Calu3 (cell line): Measurements from ENCODE around the gene SRSF10. TPM values are rescaled to one million over a fixed set of nuclear protein-coding genes. Genes with fewer than 3 reads are reported as not detected.

Experiments used
- BruUV-seq: library from RNA; stranded (reverse); fragments of 400-500 nt; replicated peaks from 2 replicates; lab custom pipeline; 2021; lab: Mats Ljungman, UMichigan
- CTCF ChIA-PET: fragments of 300-600 bp; sonication (Branson Sonifier 250); formaldehyde crosslinking; loops from one replicate; lab custom pipeline; 2022; ENCODE audit warnings: antibody characterized with exemption; lab: Charles Lee
- DNase-seq: peaks from one replicate; pipeline ENCODE4 v3.0.0; 2022
- H3K27ac Mint-ChIP-seq: one replicate; pipeline ENCODE4 v1.8.0; 2022; ENCODE audit warnings: mixed read lengths; ENCODE audit not compliant: unreplicated experiment
- H3K27me3 Mint-ChIP-seq: one replicate; pipeline ENCODE4 v1.8.0; 2022; ENCODE audit warnings: mixed read lengths; ENCODE audit not compliant: unreplicated experiment
- H3K36me3 Mint-ChIP-seq: one replicate; pipeline ENCODE4 v1.8.0; 2022; ENCODE audit warnings: mild to moderate bottlenecking, moderate library complexity, mixed read lengths; ENCODE audit not compliant: insufficient read depth, unreplicated experiment
- H3K4me1 Mint-ChIP-seq: one replicate; pipeline ENCODE4 v1.8.0; 2022; ENCODE audit warnings: mild to moderate bottlenecking, low read depth, mixed read lengths; ENCODE audit not compliant: unreplicated experiment
- H3K4me3 Mint-ChIP-seq: one replicate; pipeline ENCODE4 v1.8.0; 2022; ENCODE audit warnings: mild to moderate bottlenecking, low read depth, moderate library complexity, mixed read lengths; ENCODE audit not compliant: unreplicated experiment
- H3K9me3 Mint-ChIP-seq: one replicate; pipeline ENCODE4 v1.8.0; 2022; ENCODE audit warnings: low read depth, mixed read lengths; ENCODE audit not compliant: unreplicated experiment
- CTCF ChIP-seq: fragments of 200-600 bp; IDR thresholded peaks from one replicate; pipeline ENCODE4 v1.8.0; 2022; ENCODE audit warnings: antibody characterized with exemption; ENCODE audit not compliant: unreplicated experiment
- intact Hi-C: fragments of 100-400 bp; cut with micrococcal nuclease; formaldehyde crosslinking; loops from one replicate; pipeline ENCODE4 v1.10.0; 2022; ENCODE audit not compliant: unreplicated experiment
- total RNA-seq: library from RNA; stranded (reverse); gene quantifications from 2 replicates; pipeline ENCODE4 v1.2.3, GENCODE V29; 2022

The SRSF10 gene
- total RNA-seq, 1 experiment from 2014 or later = 121 TPM

GRCh38 chr1:23930861-23931490, 49.2 kb downstream of the SRSF10 start:
- H3K9me3 Mint-ChIP-seq = no peaks in the 10 kb centered on the region
- no peaks in the 10 kb centered on the region for H3K4me1 Mint-ChIP-seq
- CTCF ChIA-PET = no interaction called here
- H3K27ac Mint-ChIP-seq = no peak overlapping the region
- no peak overlapping the region for H3K4me3 Mint-ChIP-seq
- no peak for DNase-seq
- TF ChIP-seq CTCF = no peak
- no peaks in the 10 kb centered on the region for H3K27me3 Mint-ChIP-seq
- BruUV-seq = no TSS peak
- H3K36me3 Mint-ChIP-seq = no peaks in the 10 kb centered on the region
- intact Hi-C loops = no loop called here

GRCh38 chr1:23930270-23930669, 49.9 kb downstream of the SRSF10 start:
- Mint-ChIP-seq H3K27me3 (no peaks in the 10 kb centered on the region), H3K9me3 (no peaks in the 10 kb centered on the region), H3K4me3 (no peak overlapping the region), H3K4me1 (no peaks in the 10 kb centered on the region), H3K27ac (no peak overlapping the region), H3K36me3 (no peaks in the 10 kb centered on the region)
- no peak for TF ChIP-seq CTCF
- intact Hi-C loops = no loop called here
- BruUV-seq = no TSS peak
- no peak for DNase-seq
- CTCF ChIA-PET = no interaction called here

- Mint-ChIP-seq H3K4me3 (no peak overlapping the region), H3K27me3 (no peaks in the 10 kb centered on the region), H3K36me3 (no peaks in the 10 kb centered on the region), H3K9me3 (no peaks in the 10 kb centered on the region), H3K27ac (no peak overlapping the region), H3K4me1 (no peaks in the 10 kb centered on the region)
- TF ChIP-seq CTCF = no peak
- BruUV-seq = no TSS peak
- CTCF ChIA-PET = no interaction called here
- intact Hi-C loops = no loop called here
- DNase-seq = no peak
These were observed 51.3 kb downstream of the SRSF10 start for GRCh38 chr1:23928789-23929188.

GRCh38 chr1:23927097-23927496, 53.0 kb downstream of the SRSF10 start:
- no peak for TF ChIP-seq CTCF
- H3K36me3 Mint-ChIP-seq = no peaks in the 10 kb centered on the region
- H3K4me3 Mint-ChIP-seq = no peak overlapping the region
- DNase-seq = no peak
- H3K4me1 Mint-ChIP-seq = no peaks in the 10 kb centered on the region
- no TSS peak for BruUV-seq
- CTCF ChIA-PET = no interaction called here
- H3K27ac Mint-ChIP-seq = no peak overlapping the region
- intact Hi-C loops = no loop called here
- no peaks in the 10 kb centered on the region for H3K27me3 Mint-ChIP-seq
- H3K9me3 Mint-ChIP-seq = no peaks in the 10 kb centered on the region
